Activated naive CD8-positive, alpha-beta T cell (primary cell): ENCODE measurements around the gene JAG2.

Experiments used
- H3K27ac Mint-ChIP-seq: one replicate; pipeline ENCODE4 v1.8.0; 2021; ENCODE audit warnings: mixed read lengths
- H3K27me3 Mint-ChIP-seq: one replicate; pipeline ENCODE4 v1.8.0; 2021; ENCODE audit warnings: mixed read lengths
- H3K36me3 Mint-ChIP-seq: one replicate; pipeline ENCODE4 v1.8.0; 2021; ENCODE audit warnings: mixed read lengths
- H3K4me1 Mint-ChIP-seq: one replicate; pipeline ENCODE4 v1.8.0; 2021; ENCODE audit warnings: low read depth, mixed read lengths
- H3K4me3 Mint-ChIP-seq: one replicate; pipeline ENCODE4 v1.8.0; 2021; ENCODE audit warnings: mild to moderate bottlenecking, mixed read lengths
- H3K9me3 Mint-ChIP-seq: one replicate; pipeline ENCODE4 v1.8.0; 2021; ENCODE audit warnings: low read depth, mixed read lengths

The JAG2 gene

DNA sequence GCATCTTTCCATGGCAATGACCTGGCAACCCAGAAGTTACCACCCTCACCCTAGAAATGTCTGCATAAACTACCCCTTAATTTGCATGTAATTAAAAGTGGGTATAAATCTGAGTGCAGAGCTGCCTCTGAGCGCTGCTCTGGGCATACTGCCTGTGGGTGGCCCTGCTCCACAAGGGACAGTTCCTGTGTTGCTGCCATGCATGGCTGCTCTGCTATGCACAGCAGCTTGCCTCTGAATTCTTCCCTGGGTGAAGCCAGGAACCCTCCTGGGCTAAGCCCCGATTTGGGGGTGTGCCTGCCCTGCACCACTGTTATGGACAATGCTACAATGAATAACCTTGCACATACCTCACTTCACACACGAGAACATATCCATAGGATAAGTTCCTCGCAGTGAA lies 67.7 kb downstream of the JAG2 start:
- H3K27ac Mint-ChIP-seq = no peak overlapping the region
- H3K36me3 Mint-ChIP-seq = peaks cover 2% of the 10 kb centered on the region
- H3K4me1 Mint-ChIP-seq = peaks cover 2% of the 10 kb centered on the region
- no peaks in the 10 kb centered on the region for H3K9me3 Mint-ChIP-seq
- H3K4me3 Mint-ChIP-seq = no peak overlapping the region
- H3K27me3 Mint-ChIP-seq = peaks cover 11% of the 10 kb centered on the region

- Mint-ChIP-seq H3K4me1 (peaks cover 2% of the 10 kb centered on the region), H3K9me3 (no peaks in the 10 kb centered on the region), H3K27me3 (peaks cover 7% of the 10 kb centered on the region), H3K4me3 (no peak overlapping the region), H3K27ac (no peak overlapping the region), H3K36me3 (peaks cover 2% of the 10 kb centered on the region)
Measured at GRCh38 chr14:105099778-105100177, 68.8 kb downstream of the JAG2 start.

- H3K36me3 Mint-ChIP-seq = peaks cover 2% of the 10 kb centered on the region
- no peak overlapping the region for H3K27ac Mint-ChIP-seq
- H3K4me3 Mint-ChIP-seq = no peak overlapping the region
- peaks cover 10% of the 10 kb centered on the region for H3K4me1 Mint-ChIP-seq
- peaks cover 3% of the 10 kb centered on the region for H3K27me3 Mint-ChIP-seq
- no peaks in the 10 kb centered on the region for H3K9me3 Mint-ChIP-seq
Measured at GRCh38 chr14:105098316-105098715, 70.3 kb downstream of the JAG2 start.

- Mint-ChIP-seq H3K4me1 (peaks cover 10% of the 10 kb centered on the region), H3K27ac (no peak overlapping the region), H3K27me3 (peaks cover 3% of the 10 kb centered on the region), H3K36me3 (peaks cover 2% of the 10 kb centered on the region), H3K4me3 (no peak overlapping the region), H3K9me3 (no peaks in the 10 kb centered on the region)
Measured at GRCh38 chr14:105097794-105098127, 70.8 kb downstream of the JAG2 start.

DNA sequence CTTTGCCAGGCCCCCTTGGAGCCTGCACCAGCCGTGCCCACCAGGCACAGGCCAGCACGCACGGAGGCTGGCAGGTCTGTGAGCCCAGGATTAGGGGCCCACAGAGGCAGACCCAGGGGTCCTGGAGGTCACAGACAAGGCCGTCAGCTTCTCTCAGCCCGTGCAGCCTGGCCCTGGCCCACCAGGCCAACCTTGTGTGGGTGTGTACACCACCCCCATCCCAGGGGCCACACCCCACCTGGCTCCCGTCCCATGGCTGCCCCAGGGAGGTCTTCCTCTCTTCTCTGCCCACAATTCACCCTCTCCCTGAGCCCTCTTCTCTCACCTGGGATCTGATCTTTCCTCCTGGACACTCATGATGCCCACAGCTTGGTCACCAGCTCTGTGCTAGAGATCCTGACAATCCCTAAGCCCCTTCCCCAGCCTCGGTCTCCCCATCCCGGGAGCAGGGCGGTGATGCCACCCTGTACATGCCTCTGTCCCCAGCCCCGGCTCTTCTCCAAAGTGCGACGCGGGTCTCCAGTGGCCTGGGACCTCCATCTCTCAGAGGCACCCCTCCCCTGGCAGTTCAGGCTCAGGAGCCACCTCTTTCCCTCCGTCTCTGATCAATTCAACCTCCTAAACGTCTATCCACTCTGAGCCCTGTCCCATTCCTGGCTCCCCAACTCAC lies 72.2 kb downstream of the JAG2 start:
- H3K9me3 Mint-ChIP-seq = no peaks in the 10 kb centered on the region
- peaks cover 2% of the 10 kb centered on the region for H3K36me3 Mint-ChIP-seq
- H3K4me3 Mint-ChIP-seq = no peak overlapping the region
- peaks cover 10% of the 10 kb centered on the region for H3K4me1 Mint-ChIP-seq
- no peaks in the 10 kb centered on the region for H3K27me3 Mint-ChIP-seq
- no peak overlapping the region for H3K27ac Mint-ChIP-seq

DNA sequence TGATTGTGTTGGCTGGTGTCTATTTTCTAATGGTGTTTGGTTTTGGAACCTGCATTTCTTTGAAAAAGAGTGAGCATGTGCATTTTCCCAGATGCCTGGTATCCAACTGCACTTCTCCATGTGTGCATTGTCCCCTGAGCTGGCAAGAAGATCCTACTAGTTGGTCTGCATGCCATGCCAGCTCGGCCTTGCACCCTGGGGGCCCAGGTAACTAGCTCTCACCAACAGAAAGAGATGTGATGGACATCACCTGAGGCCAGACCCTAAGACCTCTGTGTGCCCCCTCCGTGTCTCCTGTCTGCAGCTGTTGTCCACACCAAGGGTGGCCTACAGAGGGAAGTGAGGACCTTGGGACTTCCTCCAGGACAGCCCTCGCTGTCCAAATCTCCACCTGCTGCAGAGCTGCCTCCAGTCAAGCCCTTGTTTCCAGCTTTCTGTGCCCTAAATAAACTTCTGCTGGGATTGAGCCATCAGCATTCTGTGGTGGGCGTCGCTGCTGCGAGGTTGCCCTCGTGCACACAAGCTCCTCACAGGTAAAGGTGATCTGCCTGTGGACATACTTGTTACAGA lies 73.3 kb downstream of the JAG2 start:
- H3K27ac Mint-ChIP-seq = no peak overlapping the region
- H3K9me3 Mint-ChIP-seq = no peaks in the 10 kb centered on the region
- peaks cover 2% of the 10 kb centered on the region for H3K36me3 Mint-ChIP-seq
- H3K4me3 Mint-ChIP-seq = no peak overlapping the region
- peaks cover 14% of the 10 kb centered on the region for H3K4me1 Mint-ChIP-seq
- no peaks in the 10 kb centered on the region for H3K27me3 Mint-ChIP-seq

DNA sequence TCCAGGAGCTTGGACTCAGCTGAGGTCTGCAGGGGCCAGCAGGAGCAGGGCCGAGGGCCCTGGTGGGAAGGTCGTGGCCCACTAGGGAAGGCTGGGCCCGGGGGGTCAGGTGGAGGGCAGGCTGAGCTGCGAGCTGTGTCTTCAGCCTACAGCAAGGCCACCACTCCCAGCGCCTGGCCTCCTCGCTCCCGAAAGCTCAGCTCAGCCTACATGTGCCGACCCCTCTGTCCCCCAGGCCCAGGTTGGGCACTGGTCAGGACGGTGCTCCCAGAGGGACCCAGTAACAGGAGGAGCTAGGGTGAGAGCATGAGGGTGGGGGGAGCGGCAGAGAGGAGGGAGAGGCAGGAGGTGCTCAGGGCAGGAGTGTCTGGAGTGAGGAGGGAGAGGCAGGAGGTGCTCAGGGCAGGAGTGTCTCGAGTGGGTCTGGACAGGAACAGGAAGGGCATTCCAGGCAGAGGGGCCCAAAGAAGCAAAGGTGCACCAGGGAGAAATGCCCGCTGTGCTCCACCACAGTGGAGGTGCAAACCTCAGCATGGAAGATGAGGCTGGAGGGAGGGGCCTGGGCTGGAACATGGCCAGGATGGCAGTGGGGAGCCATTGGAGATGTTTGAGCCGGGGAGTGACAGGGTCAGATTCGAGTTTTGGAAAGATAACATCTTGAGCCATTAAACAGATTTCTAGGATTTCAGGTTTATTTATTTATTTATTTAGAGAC lies 74.2 kb downstream of the JAG2 start:
- Mint-ChIP-seq H3K27ac (peak overlapping the region; percentile 75), H3K4me1 (peaks cover 14% of the 10 kb centered on the region), H3K27me3 (no peaks in the 10 kb centered on the region), H3K9me3 (no peaks in the 10 kb centered on the region), H3K36me3 (no peaks in the 10 kb centered on the region), H3K4me3 (peak overlapping the region; percentile 74)

DNA sequence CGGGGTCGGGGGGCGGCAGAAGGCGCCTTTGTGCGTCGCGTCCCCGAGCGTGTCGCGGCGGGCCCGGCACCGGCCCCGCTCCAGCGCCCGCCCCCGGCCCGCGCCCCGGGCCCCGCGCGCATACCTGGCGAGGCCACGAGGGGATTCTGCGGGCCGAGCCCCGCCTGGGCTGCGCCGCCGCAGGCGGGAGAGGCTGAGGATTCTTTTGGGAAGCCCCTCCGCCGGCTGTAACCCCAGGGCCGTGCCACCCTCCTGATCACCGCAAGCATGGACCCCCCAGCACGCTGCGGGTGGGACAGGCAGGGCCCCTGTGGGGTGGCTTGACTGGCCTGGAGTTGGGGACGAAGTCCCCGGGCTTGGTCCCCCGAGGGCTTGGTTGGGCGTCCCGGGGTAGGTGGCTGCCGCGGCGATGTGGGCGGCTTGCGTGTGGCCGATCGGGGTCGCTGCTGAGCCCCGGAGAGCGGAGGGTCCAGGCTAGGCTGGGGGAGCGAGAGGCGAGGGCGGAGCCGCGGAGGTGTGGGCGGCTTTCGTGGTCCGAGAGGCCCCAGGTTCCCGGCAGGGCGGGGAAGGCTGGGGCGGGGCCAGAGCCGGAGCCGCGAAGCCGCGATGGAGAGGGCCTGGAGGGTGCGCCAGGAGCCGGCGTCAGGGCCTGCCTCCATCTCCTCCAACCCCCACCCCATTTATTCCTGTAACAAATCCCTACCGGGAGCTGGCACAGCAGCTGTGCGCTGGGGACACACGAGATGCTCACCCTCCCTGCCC lies 75.0 kb downstream of the JAG2 start:
- H3K27ac Mint-ChIP-seq = peak overlapping the region; percentile 54
- no peaks in the 10 kb centered on the region for H3K27me3 Mint-ChIP-seq

DNA sequence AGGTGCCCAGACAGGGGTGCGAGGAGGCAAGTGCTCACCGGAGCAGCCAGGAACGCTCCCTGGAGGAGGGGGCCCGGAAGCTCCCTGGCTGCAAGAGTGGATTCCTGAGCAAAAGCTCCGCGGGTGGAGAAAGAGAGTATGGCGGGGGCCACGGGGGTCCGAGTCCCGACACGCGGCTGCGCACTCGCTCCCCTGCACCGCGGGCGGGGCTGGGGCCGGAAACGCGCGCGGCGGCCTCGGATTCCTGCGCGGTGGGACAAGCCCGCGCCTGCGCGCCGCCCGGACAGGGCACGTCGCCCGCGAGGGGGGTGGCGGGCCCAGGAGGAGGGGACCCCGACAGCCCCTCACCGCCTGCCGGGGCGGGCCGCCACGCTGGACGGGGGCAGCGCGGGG lies 75.5 kb downstream of the JAG2 start:
- Mint-ChIP-seq H3K27me3 (no peaks in the 10 kb centered on the region), H3K9me3 (no peaks in the 10 kb centered on the region), H3K4me1 (peaks cover 18% of the 10 kb centered on the region), H3K4me3 (peak overlapping the region; percentile 77), H3K36me3 (no peaks in the 10 kb centered on the region), H3K27ac (peak overlapping the region; percentile 66)

More for the DNA sequence above, 75.0 kb downstream of the JAG2 start:
- Mint-ChIP-seq H3K4me3 (peak overlapping the region; percentile 59), H3K4me1 (peaks cover 16% of the 10 kb centered on the region), H3K36me3 (no peaks in the 10 kb centered on the region), H3K9me3 (no peaks in the 10 kb centered on the region)

- no peaks in the 10 kb centered on the region for H3K36me3 Mint-ChIP-seq
- H3K27ac Mint-ChIP-seq = peak overlapping the region; percentile 66
- peak overlapping the region; percentile 77 for H3K4me3 Mint-ChIP-seq
- H3K4me1 Mint-ChIP-seq = peaks cover 18% of the 10 kb centered on the region
- H3K27me3 Mint-ChIP-seq = no peaks in the 10 kb centered on the region
- no peaks in the 10 kb centered on the region for H3K9me3 Mint-ChIP-seq
Measured at GRCh38 chr14:105092171-105093037, 76.2 kb downstream of the JAG2 start.

DNA sequence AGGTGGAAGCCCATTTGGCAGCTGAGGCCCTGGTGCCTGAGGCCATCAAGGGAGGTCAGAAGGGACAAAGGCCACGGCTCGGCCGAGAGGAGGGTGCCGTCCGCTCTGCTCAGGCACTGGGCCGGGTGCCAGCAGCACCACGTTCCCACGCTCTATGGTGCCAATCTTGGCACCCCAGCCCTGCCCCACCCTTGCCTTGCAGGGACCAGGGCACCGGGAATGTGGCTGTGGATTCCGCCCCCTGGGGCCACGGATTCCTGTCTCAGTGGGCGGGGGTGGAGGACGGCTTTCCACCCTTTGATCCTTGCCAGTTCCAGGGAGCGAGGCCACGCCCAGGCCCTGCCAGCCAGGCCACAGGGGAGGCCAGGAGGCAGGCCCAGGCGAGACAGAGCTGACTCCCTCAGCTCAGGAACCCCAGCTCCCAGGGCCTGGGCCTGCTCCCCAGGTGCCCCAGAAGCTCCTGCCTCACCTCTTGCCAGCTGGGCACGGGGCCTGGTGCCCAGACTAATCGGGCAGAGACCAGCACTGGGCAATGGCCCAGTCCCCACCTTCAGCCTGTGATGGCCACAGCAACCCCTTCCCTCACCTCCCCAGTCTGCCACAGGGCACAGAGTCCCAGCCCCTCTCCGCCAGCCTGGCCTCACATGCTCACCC lies 76.9 kb downstream of the JAG2 start:
- no peak overlapping the region for H3K27ac Mint-ChIP-seq
- peaks cover 16% of the 10 kb centered on the region for H3K4me1 Mint-ChIP-seq
- no peaks in the 10 kb centered on the region for H3K27me3 Mint-ChIP-seq
- H3K36me3 Mint-ChIP-seq = no peaks in the 10 kb centered on the region
- no peaks in the 10 kb centered on the region for H3K9me3 Mint-ChIP-seq
- H3K4me3 Mint-ChIP-seq = peak overlapping the region; percentile 51

DNA sequence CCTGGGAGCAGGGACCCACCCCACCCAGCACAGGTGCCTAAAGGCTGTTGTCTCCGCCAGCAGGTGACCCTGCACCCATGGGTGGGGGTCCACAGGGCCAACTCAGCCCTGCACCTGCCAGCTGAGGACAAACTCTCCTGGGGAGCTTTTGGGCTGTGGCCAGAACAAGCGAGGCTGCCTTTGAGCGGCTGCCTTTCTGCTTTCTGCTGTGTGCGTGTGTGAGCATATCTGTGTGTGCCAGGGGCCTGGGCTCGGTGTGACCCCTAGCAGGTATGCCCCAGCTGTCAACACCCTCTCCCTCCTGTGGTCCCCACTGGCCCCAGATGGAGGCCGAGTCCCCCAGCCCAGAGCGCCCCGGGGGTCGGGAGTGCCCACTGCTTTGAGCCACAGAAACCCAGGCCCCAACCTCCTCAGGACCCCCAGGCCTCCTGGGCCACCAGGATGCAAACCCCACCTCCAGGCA lies 77.5 kb downstream of the JAG2 start:
- Mint-ChIP-seq H3K36me3 (no peaks in the 10 kb centered on the region), H3K27ac (no peak overlapping the region), H3K9me3 (no peaks in the 10 kb centered on the region), H3K4me1 (peaks cover 20% of the 10 kb centered on the region), H3K4me3 (no peak overlapping the region), H3K27me3 (no peaks in the 10 kb centered on the region)
